A204.1 (cell line): ENCODE measurements around the gene DENND2A.
A peak's percentile ranks its signal among the peaks of the same experiment; 100 is the strongest.
"Not testable (repeated sequence)": the region's sequence is repeated elsewhere in the genome, so short reads cannot be mapped to it uniquely, and the experiment has no call there.

Experiments used
- FAIRE-seq: peaks from 2 replicates; lab custom pipeline; 2012; peaks lifted over from hg19 to GRCh38; lab: Jason Lieb, UNC

The DENND2A gene

GRCh38 chr7:140542228-140542603, 98.4 kb downstream of the DENND2A start:
- no peak for FAIRE-seq

GRCh38 chr7:140541513-140542227, 98.9 kb downstream of the DENND2A start:
- FAIRE-seq, result no peak

GRCh38 chr7:140541176-140541512, 99.5 kb downstream of the DENND2A start:
- FAIRE-seq, result no peak

GRCh38 chr7:140540136-140540777, 100.4 kb downstream of the DENND2A start:
- FAIRE-seq, result no peak

- FAIRE-seq, result no peak
These were observed 101.2 kb downstream of the DENND2A start for GRCh38 chr7:140539461-140539860.

- FAIRE-seq, result no peak
These were observed 102.7 kb downstream of the DENND2A start for GRCh38 chr7:140537750-140538482.

- no peak for FAIRE-seq
These were observed 105.9 kb downstream of the DENND2A start for GRCh38 chr7:140534743-140535142.

- no peak for FAIRE-seq
These were observed 107.2 kb downstream of the DENND2A start for GRCh38 chr7:140533394-140533872.

GRCh38 chr7:140529428-140529827, 111.2 kb downstream of the DENND2A start:
- FAIRE-seq, result not testable (repeated sequence)

GRCh38 chr7:140526787-140527664, 113.6 kb downstream of the DENND2A start:
- no peak for FAIRE-seq

- no peak for FAIRE-seq
These were observed 114.4 kb downstream of the DENND2A start for GRCh38 chr7:140526214-140526613.

- no peak for FAIRE-seq
These were observed 114.9 kb downstream of the DENND2A start for GRCh38 chr7:140525743-140526142.

GRCh38 chr7:140521421-140521820, 119.2 kb downstream of the DENND2A start:
- FAIRE-seq, result no peak

- no peak for FAIRE-seq
These were observed 121.6 kb downstream of the DENND2A start for GRCh38 chr7:140519007-140519399.

- FAIRE-seq, result no peak
These were observed 122.1 kb downstream of the DENND2A start for GRCh38 chr7:140518370-140519006.

- peak; percentile 94 for FAIRE-seq
These were observed 122.9 kb downstream of the DENND2A start for GRCh38 chr7:140517546-140518369.

GRCh38 chr7:140512317-140513000, 128.2 kb downstream of the DENND2A start:
- FAIRE-seq, result no peak

GRCh38 chr7:140509789-140510188, 130.8 kb downstream of the DENND2A start:
- FAIRE-seq, result no peak

- FAIRE-seq, result not testable (repeated sequence)
These were observed 133.1 kb downstream of the DENND2A start for GRCh38 chr7:140507556-140507955.

- no peak for FAIRE-seq
These were observed 133.7 kb downstream of the DENND2A start for GRCh38 chr7:140506788-140507464.
